ENCODE measurements around the gene ADORA1.

DNA sequence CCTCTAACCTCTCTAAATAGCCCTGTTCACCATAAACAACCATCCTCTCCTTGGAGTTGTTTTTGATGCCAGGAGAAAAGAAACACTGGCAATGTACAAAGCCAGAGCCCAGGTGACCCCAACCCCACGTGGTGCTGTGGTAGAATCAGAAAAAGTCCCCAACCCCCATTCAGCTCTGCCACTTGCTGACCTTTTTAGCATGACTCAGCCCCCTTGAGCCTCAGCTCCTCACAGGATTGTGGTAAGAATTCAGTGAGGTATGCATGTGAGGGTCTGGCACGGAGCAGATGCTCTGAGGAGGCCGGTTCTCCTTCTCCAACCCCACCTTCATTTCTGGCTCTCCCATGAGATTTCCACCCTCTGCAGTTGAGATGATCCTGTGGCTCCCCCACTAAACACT is 70.1 kb downstream of the ADORA1 start:
- TF ChIP-seq, protein P1, sequence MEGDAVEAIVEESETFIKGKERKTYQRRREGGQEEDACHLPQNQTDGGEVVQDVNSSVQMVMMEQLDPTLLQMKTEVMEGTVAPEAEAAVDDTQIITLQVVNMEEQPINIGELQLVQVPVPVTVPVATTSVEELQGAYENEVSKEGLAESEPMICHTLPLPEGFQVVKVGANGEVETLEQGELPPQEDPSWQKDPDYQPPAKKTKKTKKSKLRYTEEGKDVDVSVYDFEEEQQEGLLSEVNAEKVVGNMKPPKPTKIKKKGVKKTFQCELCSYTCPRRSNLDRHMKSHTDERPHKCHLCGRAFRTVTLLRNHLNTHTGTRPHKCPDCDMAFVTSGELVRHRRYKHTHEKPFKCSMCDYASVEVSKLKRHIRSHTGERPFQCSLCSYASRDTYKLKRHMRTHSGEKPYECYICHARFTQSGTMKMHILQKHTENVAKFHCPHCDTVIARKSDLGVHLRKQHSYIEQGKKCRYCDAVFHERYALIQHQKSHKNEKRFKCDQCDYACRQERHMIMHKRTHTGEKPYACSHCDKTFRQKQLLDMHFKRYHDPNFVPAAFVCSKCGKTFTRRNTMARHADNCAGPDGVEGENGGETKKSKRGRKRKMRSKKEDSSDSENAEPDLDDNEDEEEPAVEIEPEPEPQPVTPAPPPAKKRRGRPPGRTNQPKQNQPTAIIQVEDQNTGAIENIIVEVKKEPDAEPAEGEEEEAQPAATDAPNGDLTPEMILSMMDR (IDR thresholded peaks at IDR 0.05) = no peak
- no peak for TF ChIP-seq POLR2A (IDR thresholded peaks at IDR 0.05)

Data from heart left ventricle (tissue), 13 donors.